DOHH2 (cell line): ENCODE measurements around the gene CLEC2A.

ENCODE experiments used
- H3F3A ChIP-seq: fragments of 200-600 bp; sonication (generic), shearing (Covaris generic); 2 replicates; pipeline ENCODE4 v1.6.0; 2016; ENCODE audit warnings: antibody characterized with exemption, mild to moderate bottlenecking; ENCODE audit not compliant: control insufficient read depth, insufficient read depth
- H3K27ac ChIP-seq: fragments of 200-600 bp; sonication (generic); 2 replicates; pipeline ENCODE4 v1.5.1; 2014; ENCODE audit warnings: low read depth, mild to moderate bottlenecking, low read length, moderate library complexity
- H3K27me3 ChIP-seq: fragments of 200-600 bp; sonication (generic); 2 replicates; pipeline ENCODE4 v1.6.1; 2014; ENCODE audit warnings: mild to moderate bottlenecking, low read length, mixed read lengths; ENCODE audit not compliant: control insufficient read depth
- H3K36me3 ChIP-seq: fragments of 200-600 bp; sonication (generic); 2 replicates; pipeline ENCODE4 v1.6.1; 2014; ENCODE audit warnings: mild to moderate bottlenecking, low read length, moderate library complexity, mixed read lengths; ENCODE audit not compliant: control insufficient read depth
- H3K4me1 ChIP-seq: fragments of 200-600 bp; sonication (generic); 2 replicates; pipeline ENCODE4 v1.6.1; 2014; ENCODE audit warnings: mild to moderate bottlenecking, low read length, mixed read lengths; ENCODE audit not compliant: control insufficient read depth
- H3K4me2 ChIP-seq: fragments of 200-600 bp; sonication (generic); 2 replicates; pipeline ENCODE4 v1.6.0; 2014; ENCODE audit warnings: mild to moderate bottlenecking, low read length, moderate library complexity
- H3K4me3 ChIP-seq: fragments of 200-600 bp; sonication (generic); 2 replicates; pipeline ENCODE4 v1.5.1; 2014; ENCODE audit warnings: mild to moderate bottlenecking, low read length, mixed read lengths
- H3K79me2 ChIP-seq: fragments of 200-600 bp; sonication (generic); 2 replicates; pipeline ENCODE4 v1.6.1; 2014; ENCODE audit warnings: mild to moderate bottlenecking, low read length, mixed read lengths; ENCODE audit not compliant: control insufficient read depth
- H3K9me2 ChIP-seq: fragments of 200-600 bp; sonication (generic); replicated peaks from 2 replicates; pipeline ENCODE4 v1.6.1; 2014; ENCODE audit warnings: mild to moderate bottlenecking, low read length, mixed read lengths; ENCODE audit not compliant: control insufficient read depth
- H3K9me3 ChIP-seq: fragments of 200-600 bp; sonication (generic); 2 replicates; pipeline ENCODE4 v1.6.1; 2014; ENCODE audit warnings: antibody characterized with exemption, low read length, mixed read lengths; ENCODE audit not compliant: control insufficient read depth, insufficient read depth
- H4K20me1 ChIP-seq: fragments of 200-600 bp; sonication (generic); 2 replicates; pipeline ENCODE4 v1.6.0; 2014; ENCODE audit warnings: low read depth, mild to moderate bottlenecking, antibody characterized with exemption, low read length, moderate library complexity; ENCODE audit not compliant: control insufficient read depth, insufficient read depth
- EZH2phosphoT487 ChIP-seq: fragments of 200-600 bp; sonication (generic); IDR thresholded peaks from 2 replicates; pipeline ENCODE4 v1.6.1; 2017; ENCODE audit warnings: borderline replicate concordance, mild to moderate bottlenecking, antibody characterized with exemption, low read length, moderate library complexity, mixed read lengths
- TF ChIP-seq, protein P1 (sequence below): fragments of 200-600 bp; sonication (generic); IDR thresholded peaks from one replicate; pipeline ENCODE4 v1.5.1; 2014; ENCODE audit warnings: antibody characterized with exemption, mild to moderate bottlenecking, low read depth, low read length; ENCODE audit not compliant: poor library complexity, severe bottlenecking

The CLEC2A gene

DNA sequence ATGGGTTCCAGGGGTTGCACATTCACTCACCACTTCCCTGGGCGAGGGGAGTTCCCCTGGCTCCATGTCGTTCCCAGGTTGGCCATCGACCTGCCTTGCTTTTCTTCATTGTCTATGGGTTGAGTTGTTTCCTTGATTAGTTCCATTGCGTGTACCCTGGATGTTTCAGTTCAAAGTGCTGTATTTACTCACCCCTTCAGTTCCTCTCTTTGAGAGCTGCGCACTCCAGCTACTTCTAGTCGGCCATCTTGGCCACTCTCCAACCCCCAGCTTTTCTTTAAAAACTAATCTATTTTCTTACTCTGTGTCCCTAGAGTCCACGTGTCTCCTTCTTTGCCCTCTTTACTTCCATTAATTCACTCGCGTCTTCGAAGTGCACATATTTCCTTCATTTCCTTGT lies 11.7 kb downstream of the CLEC2A start:
- Histone ChIP-seq H3K27ac (no peak overlapping the region), H3K4me1 (no peaks in the 10 kb centered on the region), H3K9me3 (no peaks in the 10 kb centered on the region), H3K4me2 (no peak overlapping the region), H3K36me3 (no peaks in the 10 kb centered on the region), H3F3A (no peaks in the 10 kb centered on the region), H3K27me3 (peaks cover 4% of the 10 kb centered on the region; the same call in 1 of the 2 replicates), H4K20me1 (no peaks in the 10 kb centered on the region), H3K79me2 (no peaks in the 10 kb centered on the region), H3K9me2 (no peaks in the 10 kb centered on the region), H3K4me3 (no peak overlapping the region)
- TF ChIP-seq, protein P1, sequence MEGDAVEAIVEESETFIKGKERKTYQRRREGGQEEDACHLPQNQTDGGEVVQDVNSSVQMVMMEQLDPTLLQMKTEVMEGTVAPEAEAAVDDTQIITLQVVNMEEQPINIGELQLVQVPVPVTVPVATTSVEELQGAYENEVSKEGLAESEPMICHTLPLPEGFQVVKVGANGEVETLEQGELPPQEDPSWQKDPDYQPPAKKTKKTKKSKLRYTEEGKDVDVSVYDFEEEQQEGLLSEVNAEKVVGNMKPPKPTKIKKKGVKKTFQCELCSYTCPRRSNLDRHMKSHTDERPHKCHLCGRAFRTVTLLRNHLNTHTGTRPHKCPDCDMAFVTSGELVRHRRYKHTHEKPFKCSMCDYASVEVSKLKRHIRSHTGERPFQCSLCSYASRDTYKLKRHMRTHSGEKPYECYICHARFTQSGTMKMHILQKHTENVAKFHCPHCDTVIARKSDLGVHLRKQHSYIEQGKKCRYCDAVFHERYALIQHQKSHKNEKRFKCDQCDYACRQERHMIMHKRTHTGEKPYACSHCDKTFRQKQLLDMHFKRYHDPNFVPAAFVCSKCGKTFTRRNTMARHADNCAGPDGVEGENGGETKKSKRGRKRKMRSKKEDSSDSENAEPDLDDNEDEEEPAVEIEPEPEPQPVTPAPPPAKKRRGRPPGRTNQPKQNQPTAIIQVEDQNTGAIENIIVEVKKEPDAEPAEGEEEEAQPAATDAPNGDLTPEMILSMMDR, result no peak

GRCh38 chr12:9919443-9919842 lies 12.7 kb downstream of the CLEC2A start:
- Histone ChIP-seq H3K4me3 (no peak overlapping the region), H3K9me3 (no peaks in the 10 kb centered on the region), H3K4me2 (no peak overlapping the region), H3K27me3 (peaks cover 4% of the 10 kb centered on the region; the same call in 1 of the 2 replicates), H3K27ac (no peak overlapping the region), H3K36me3 (no peaks in the 10 kb centered on the region), H3K9me2 (no peaks in the 10 kb centered on the region), H3F3A (no peaks in the 10 kb centered on the region), H4K20me1 (no peaks in the 10 kb centered on the region), H3K4me1 (no peaks in the 10 kb centered on the region), H3K79me2 (no peaks in the 10 kb centered on the region)
- no peak for TF ChIP-seq EZH2phosphoT487
- TF ChIP-seq, protein P1, result no peak

DNA sequence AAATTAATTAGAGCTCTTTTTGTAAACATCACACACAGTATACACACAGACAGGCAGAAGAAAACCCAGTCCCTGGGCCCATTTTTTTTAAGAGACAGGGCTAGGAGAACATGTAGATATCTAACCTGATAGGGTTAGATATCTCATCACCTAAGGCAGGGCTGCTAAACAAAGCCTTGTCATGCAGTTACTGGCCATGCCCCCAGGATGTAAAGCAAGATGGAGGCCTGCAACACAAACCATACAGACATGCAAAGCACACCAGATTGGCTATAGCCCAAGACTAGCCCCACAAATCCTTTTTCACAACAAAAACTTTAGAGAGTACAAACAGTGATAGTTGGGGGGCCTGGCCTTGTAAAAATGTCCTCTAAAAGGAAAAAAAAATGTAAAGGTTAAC lies 20.5 kb downstream of the CLEC2A start:
- no peak for TF ChIP-seq EZH2phosphoT487
- TF ChIP-seq, protein P1, result no peak
- Histone ChIP-seq H3F3A (no peaks in the 10 kb centered on the region), H3K79me2 (no peaks in the 10 kb centered on the region), H3K4me3 (no peak overlapping the region), H3K27me3 (no peaks in the 10 kb centered on the region), H3K4me1 (no peaks in the 10 kb centered on the region), H3K9me3 (peaks cover 13% of the 10 kb centered on the region), H3K27ac (no peak overlapping the region), H3K36me3 (no peaks in the 10 kb centered on the region), H3K4me2 (no peak overlapping the region), H4K20me1 (no peaks in the 10 kb centered on the region), H3K9me2 (no peaks in the 10 kb centered on the region)
